Smooth muscle cell (in vitro differentiated cells): ENCODE results near the gene INO80E. TPM values are rescaled to one million over a fixed set of nuclear protein-coding genes. Genes with fewer than 3 reads are reported as not detected.

Experiments
- DNase-seq: peaks from one replicate; lab custom pipeline; 2025; ENCODE audit not compliant: unreplicated experiment; lab: John Stamatoyannopoulos, UW
- H2AFZ ChIP-seq: fragments of 200-600 bp; sonication (generic); 2 replicates; pipeline ENCODE4 v1.6.0; 2016; ENCODE audit warnings: antibody characterized with exemption, low read depth, mild to moderate bottlenecking
- H3F3A ChIP-seq: fragments of 200-600 bp; sonication (generic); 2 replicates; pipeline ENCODE4 v1.6.0; 2017; ENCODE audit warnings: antibody characterized with exemption, low read depth
- H3K27ac ChIP-seq: fragments of 200-600 bp; sonication (generic); 2 replicates; pipeline ENCODE4 v1.5.1; 2016; ENCODE audit warnings: low read depth, mild to moderate bottlenecking
- H3K27me3 ChIP-seq: fragments of 200-600 bp; sonication (generic); 2 replicates; pipeline ENCODE4 v1.6.1; 2016; ENCODE audit warnings: low read depth, mild to moderate bottlenecking
- H3K36me3 ChIP-seq: fragments of 200-600 bp; sonication (generic); 2 replicates; pipeline ENCODE4 v1.5.1; 2016; ENCODE audit warnings: low read depth
- H3K4me1 ChIP-seq: fragments of 200-600 bp; sonication (generic); 2 replicates; pipeline ENCODE4 v1.5.1; 2016; ENCODE audit warnings: low read depth
- H3K4me2 ChIP-seq: fragments of 200-600 bp; sonication (generic); 2 replicates; pipeline ENCODE4 v1.6.0; 2016; ENCODE audit warnings: mild to moderate bottlenecking
- H3K4me3 ChIP-seq: fragments of 200-600 bp; sonication (generic); 2 replicates; pipeline ENCODE4 v1.5.1; 2016; ENCODE audit warnings: mild to moderate bottlenecking
- H3K79me2 ChIP-seq: fragments of 200-600 bp; sonication (generic); 2 replicates; pipeline ENCODE4 v1.6.0; 2016; ENCODE audit warnings: low read depth, mild to moderate bottlenecking
- H3K9ac ChIP-seq: fragments of 200-600 bp; sonication (generic); 2 replicates; pipeline ENCODE4 v1.6.0; 2016; ENCODE audit warnings: low read depth
- H3K9me3 ChIP-seq: fragments of 200-600 bp; sonication (generic); replicated peaks from 2 replicates; pipeline ENCODE4 v1.5.1; 2016; ENCODE audit warnings: low read depth
- H4K20me1 ChIP-seq: fragments of 200-600 bp; sonication (generic); 2 replicates; pipeline ENCODE4 v1.6.0; 2016; ENCODE audit warnings: low read depth
- WGBS: methylation state at CpG from one replicate; pipeline ENCODE4 v1.1.7; 2016; ENCODE audit warnings: low lambda C conversion rate; 5-methylcytosine and 5-hydroxymethylcytosine counted together
- polyA plus RNA-seq: library from polyadenylated mRNA; unstranded; fragments of >200 nt; fragmentation: Nextera tagmentation; extraction: Ambion mirVana; gene quantifications from 2 replicates; pipeline ENCODE4 v1.2.1, GENCODE V29; 2016
- total RNA-seq: library from RNA; depleted of rRNA; stranded (reverse); fragments of >200 nt; gene quantifications from 2 replicates; pipeline ENCODE4 v1.2.3, GENCODE V29; 2014
- TF ChIP-seq, protein P1 (sequence below): fragments of 200-600 bp; sonication (generic); IDR thresholded peaks from 2 replicates; pipeline ENCODE4 v1.5.1; 2017; ENCODE audit warnings: borderline replicate concordance, mild to moderate bottlenecking, antibody characterized with exemption; ENCODE audit not compliant: insufficient read depth, poor library complexity, severe bottlenecking

INO80E gene
- total and polyA plus RNA-seq, 2 experiments from 2014 or later = 17.7 to 181 TPM

DNA sequence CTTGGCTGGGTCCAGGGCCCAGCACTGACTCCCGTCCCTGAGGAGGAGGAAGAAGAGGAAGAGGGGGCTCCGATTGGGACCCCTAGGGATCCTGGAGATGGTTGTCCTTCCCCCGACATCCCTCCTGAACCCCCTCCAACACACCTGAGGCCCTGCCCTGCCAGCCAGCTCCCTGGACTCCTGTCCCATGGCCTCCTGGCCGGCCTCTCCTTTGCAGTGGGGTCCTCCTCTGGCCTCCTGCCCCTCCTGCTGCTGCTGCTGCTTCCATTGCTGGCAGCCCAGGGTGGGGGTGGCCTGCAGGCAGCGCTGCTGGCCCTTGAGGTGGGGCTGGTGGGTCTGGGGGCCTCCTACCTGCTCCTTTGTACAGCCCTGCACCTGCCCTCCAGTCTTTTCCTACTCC is 9.1 kb upstream of the INO80E start:
- WGBS = 93% methylated on average over 5 of the region's 5 CpGs
- H4K20me1 ChIP-seq = no peaks in the 10 kb centered on the region
- no peaks in the 10 kb centered on the region for H3K27me3 ChIP-seq
- H3K9ac ChIP-seq = no peak overlapping the region
- no peak overlapping the region for H2AFZ ChIP-seq
- H3K27ac ChIP-seq = no peak overlapping the region
- H3K79me2 ChIP-seq = no peaks in the 10 kb centered on the region
- no peaks in the 10 kb centered on the region for H3K4me1 ChIP-seq
- peaks cover 4% of the 10 kb centered on the region for H3F3A ChIP-seq
- DNase-seq = no peak
- no peaks in the 10 kb centered on the region for H3K9me3 ChIP-seq
- H3K4me2 ChIP-seq = no peak overlapping the region
- TF ChIP-seq, protein P1, sequence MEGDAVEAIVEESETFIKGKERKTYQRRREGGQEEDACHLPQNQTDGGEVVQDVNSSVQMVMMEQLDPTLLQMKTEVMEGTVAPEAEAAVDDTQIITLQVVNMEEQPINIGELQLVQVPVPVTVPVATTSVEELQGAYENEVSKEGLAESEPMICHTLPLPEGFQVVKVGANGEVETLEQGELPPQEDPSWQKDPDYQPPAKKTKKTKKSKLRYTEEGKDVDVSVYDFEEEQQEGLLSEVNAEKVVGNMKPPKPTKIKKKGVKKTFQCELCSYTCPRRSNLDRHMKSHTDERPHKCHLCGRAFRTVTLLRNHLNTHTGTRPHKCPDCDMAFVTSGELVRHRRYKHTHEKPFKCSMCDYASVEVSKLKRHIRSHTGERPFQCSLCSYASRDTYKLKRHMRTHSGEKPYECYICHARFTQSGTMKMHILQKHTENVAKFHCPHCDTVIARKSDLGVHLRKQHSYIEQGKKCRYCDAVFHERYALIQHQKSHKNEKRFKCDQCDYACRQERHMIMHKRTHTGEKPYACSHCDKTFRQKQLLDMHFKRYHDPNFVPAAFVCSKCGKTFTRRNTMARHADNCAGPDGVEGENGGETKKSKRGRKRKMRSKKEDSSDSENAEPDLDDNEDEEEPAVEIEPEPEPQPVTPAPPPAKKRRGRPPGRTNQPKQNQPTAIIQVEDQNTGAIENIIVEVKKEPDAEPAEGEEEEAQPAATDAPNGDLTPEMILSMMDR = no peak
- H3K36me3 ChIP-seq = no peaks in the 10 kb centered on the region
- H3K4me3 ChIP-seq = no peak overlapping the region

DNA sequence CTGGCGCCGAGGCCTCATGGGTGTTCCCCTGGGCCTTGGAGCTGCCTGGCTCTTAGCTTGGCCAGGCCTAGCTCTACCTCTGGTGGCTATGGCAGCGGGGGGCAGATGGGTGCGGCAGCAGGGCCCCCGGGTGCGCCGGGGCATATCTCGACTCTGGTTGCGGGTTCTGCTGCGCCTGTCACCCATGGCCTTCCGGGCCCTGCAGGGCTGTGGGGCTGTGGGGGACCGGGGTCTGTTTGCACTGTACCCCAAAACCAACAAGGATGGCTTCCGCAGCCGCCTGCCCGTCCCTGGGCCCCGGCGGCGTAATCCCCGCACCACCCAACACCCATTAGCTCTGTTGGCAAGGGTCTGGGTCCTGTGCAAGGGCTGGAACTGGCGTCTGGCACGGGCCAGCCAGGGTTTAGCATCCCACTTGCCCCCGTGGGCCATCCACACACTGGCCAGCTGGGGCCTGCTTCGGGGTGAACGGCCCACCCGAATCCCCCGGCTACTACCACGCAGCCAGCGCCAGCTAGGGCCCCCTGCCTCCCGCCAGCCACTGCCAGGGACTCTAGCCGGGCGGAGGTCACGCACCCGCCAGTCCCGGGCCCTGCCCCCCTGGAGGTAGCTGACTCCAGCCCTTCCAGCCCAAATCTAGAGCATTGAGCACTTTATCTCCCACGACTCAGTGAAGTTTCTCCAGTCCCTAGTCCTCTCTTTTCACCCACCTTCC is 8.5 kb upstream of the INO80E start:
- no peaks in the 10 kb centered on the region for H3K27me3 ChIP-seq
- no peak for DNase-seq
- no peak overlapping the region for H2AFZ ChIP-seq
- WGBS = 97% methylated on average over 35 of the region's 35 CpGs
- TF ChIP-seq, protein P1 = no peak
- H4K20me1 ChIP-seq = no peaks in the 10 kb centered on the region
- H3K4me2 ChIP-seq = no peak overlapping the region
- H3K4me1 ChIP-seq = no peaks in the 10 kb centered on the region
- H3K79me2 ChIP-seq = no peaks in the 10 kb centered on the region
- no peak overlapping the region for H3K4me3 ChIP-seq
- H3K9ac ChIP-seq = no peak overlapping the region
- no peaks in the 10 kb centered on the region for H3K9me3 ChIP-seq
- peaks cover 4% of the 10 kb centered on the region for H3F3A ChIP-seq
- no peaks in the 10 kb centered on the region for H3K36me3 ChIP-seq
- no peak overlapping the region for H3K27ac ChIP-seq

DNA sequence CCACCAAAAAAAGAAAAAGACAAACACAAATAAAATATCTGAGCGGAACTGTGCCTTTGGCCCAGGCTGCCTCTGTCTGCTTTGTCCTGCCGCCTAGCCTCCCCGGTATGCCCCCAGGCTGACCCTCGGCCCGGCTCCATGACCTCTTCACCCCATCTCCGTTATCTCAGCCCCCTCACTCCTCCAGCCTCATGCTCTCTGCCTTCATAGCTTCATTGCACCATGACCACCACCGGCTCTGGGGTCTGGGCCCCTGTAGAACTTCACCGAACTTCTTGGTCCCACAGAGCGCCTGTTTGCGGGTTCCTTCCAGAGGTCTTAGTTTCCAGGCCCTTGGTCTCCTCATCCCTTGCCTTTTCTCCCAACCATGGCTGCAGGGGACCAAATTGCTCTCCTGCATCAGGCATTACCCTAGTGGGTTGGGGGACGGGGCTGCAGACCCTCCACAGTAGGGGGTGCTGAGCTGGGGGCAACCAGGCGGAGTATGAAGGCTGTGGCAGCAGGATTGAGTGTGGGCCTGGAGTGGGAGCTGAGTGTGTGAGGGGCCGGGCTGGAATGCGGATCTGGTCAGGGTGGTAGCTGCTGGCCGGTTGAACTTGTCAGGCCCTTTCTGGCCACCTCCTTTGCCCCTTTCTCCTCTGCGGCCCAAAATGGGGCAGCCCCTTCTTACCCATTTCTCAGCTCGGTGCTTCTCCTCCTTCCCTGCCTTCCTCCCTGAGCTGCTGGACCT is 7.5 kb upstream of the INO80E start:
- no peaks in the 10 kb centered on the region for H3K9me3 ChIP-seq
- no peaks in the 10 kb centered on the region for H3K27me3 ChIP-seq
- H3K4me3 ChIP-seq = no peak overlapping the region
- H3K36me3 ChIP-seq = no peaks in the 10 kb centered on the region
- H4K20me1 ChIP-seq = no peaks in the 10 kb centered on the region
- H3F3A ChIP-seq = peaks cover 4% of the 10 kb centered on the region
- H2AFZ ChIP-seq = no peak overlapping the region
- H3K27ac ChIP-seq = no peak overlapping the region
- H3K4me1 ChIP-seq = no peaks in the 10 kb centered on the region
- no peak overlapping the region for H3K4me2 ChIP-seq
- H3K79me2 ChIP-seq = no peaks in the 10 kb centered on the region
- no peak overlapping the region for H3K9ac ChIP-seq
- DNase-seq = no peak
- 96% methylated on average over 17 of the region's 17 CpGs for WGBS
- TF ChIP-seq, protein P1 = no peak
